Ascending aorta (tissue), 2 donors: ENCODE data around the gene BGN. TPM values are rescaled to one million over a fixed set of nuclear protein-coding genes. Genes with fewer than 3 reads are reported as not detected.

ENCODE experiments used
- DNase-seq, 2 donors: peaks; one replicate each; pipeline ENCODE4 v3.0.0-alpha.2; 2019; ENCODE audit warnings: low spot score in 2 of 2
- H3K27ac ChIP-seq, 2 donors: fragments of 200-600 bp; sonication (generic); one replicate each; pipeline ENCODE4 v1.5.1; 2016 to 2017; ENCODE audit warnings: mild to moderate bottlenecking in 1 of 2
- H3K27me3 ChIP-seq: fragments of 200-600 bp; sonication (generic); one replicate; pipeline ENCODE4 v1.5.1; 2017
- H3K36me3 ChIP-seq, 2 donors: fragments of 200-600 bp; sonication (generic); one replicate each; pipeline ENCODE4 v1.5.1; 2016
- H3K4me1 ChIP-seq, 2 donors: fragments of 200-600 bp; sonication (generic); one replicate each; pipeline ENCODE4 v1.5.1; 2016 to 2017; ENCODE audit warnings: mild to moderate bottlenecking in 1 of 2
- H3K4me3 ChIP-seq, 2 donors: fragments of 200-600 bp; sonication (generic); one replicate each; pipeline ENCODE4 v1.5.1; 2016 to 2017; ENCODE audit warnings: mild to moderate bottlenecking in 1 of 2
- H3K9me3 ChIP-seq, 2 donors: fragments of 200-600 bp; sonication (generic); one replicate each; pipeline ENCODE4 v1.5.1; 2016
- intact Hi-C: fragments of 100-400 bp; cut with DNase I; formaldehyde crosslinking; loops from one replicate; pipeline ENCODE4 v1.15.1; 2023
- total RNA-seq: library from RNA; depleted of rRNA; stranded (reverse); fragments of >200 nt; gene quantifications from one replicate; pipeline ENCODE4 v1.1.0, GENCODE V29; 2016
- TF ChIP-seq, protein P1 (sequence below), 3 experiments: fragments of 200-600 bp in 2 of 3; fragments of 450-650 bp in 1 of 3; sonication (generic) in 2 of 3; IDR thresholded peaks; one replicate each; pipeline ENCODE4 v1.5.1; 2016 to 2019; ENCODE audit warnings: antibody characterized with exemption in 3 of 3, mild to moderate bottlenecking in 1 of 3, moderate library complexity in 1 of 3

Gene BGN
- total RNA-seq, 1 donor from 2014 or later: 1,387 TPM

DNA sequence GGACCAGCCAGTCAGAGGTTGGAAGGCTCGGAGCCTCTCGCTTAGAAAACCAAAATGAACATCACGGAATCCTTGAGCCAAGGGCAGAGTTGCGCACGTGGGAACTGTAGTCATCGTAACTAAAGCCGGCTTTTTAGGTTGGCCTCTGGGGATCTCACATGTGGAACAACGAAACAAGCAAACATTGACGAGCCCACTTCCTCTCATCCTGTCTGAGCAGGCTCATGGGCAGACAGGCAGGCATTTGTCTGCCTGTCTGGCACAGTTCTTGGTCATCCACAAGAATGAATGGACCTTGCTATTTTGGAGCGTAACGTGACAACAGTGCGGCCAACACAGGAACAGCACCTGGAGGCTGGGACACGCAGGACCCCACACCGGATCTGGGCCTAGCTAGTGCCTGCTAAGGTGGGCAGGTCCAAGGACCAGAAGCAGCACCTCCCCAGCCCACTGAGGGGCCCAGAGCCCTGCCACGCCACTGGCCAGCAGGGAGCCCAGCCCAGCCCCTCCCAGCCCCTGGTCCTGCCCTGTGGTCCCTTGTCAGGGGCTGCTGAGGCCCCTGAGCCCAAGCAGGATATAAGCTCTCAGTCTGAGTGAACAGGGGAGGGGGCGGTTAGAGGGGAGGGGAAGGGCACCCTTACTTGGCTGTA lies 39.8 kb upstream of the BGN start:
- no peak overlapping the region for H3K4me3 ChIP-seq
- DNase-seq: no peak
- H3K36me3 ChIP-seq: peaks cover 12 to 27% of the 10 kb centered on the region in 2 donors
- H3K27ac ChIP-seq: no peak overlapping the region
- no peaks in the 10 kb centered on the region for H3K4me1 ChIP-seq
- intact Hi-C loops: no loop called here
- H3K27me3 ChIP-seq: no peaks in the 10 kb centered on the region
- TF ChIP-seq, protein P1, sequence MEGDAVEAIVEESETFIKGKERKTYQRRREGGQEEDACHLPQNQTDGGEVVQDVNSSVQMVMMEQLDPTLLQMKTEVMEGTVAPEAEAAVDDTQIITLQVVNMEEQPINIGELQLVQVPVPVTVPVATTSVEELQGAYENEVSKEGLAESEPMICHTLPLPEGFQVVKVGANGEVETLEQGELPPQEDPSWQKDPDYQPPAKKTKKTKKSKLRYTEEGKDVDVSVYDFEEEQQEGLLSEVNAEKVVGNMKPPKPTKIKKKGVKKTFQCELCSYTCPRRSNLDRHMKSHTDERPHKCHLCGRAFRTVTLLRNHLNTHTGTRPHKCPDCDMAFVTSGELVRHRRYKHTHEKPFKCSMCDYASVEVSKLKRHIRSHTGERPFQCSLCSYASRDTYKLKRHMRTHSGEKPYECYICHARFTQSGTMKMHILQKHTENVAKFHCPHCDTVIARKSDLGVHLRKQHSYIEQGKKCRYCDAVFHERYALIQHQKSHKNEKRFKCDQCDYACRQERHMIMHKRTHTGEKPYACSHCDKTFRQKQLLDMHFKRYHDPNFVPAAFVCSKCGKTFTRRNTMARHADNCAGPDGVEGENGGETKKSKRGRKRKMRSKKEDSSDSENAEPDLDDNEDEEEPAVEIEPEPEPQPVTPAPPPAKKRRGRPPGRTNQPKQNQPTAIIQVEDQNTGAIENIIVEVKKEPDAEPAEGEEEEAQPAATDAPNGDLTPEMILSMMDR (IDR thresholded peaks at IDR 0.05): no peak
- no peaks in the 10 kb centered on the region for H3K9me3 ChIP-seq

DNA sequence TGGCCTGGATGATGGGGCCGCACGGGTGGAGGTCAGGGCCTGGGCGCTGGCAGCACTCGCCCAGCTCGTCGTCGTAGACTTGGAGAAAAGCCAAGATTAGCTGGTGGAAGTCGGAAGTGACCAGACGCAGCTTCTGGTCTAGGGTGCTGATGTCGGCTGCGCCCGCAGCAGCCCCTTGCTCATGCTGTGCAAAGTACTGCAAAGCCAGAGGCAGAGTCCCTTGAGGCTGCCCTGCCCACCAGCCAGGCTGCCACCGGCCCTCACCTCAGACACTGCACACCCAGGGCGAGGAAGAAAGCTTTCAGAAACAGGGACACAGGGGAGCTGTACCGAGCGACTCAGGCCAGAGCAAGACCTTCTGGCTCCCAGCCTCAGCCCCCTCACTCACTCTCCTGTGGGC lies 39.2 kb upstream of the BGN start:
- TF ChIP-seq, protein P1 (IDR thresholded peaks at IDR 0.05): no peak
- DNase-seq: no peak
- intact Hi-C loops: no loop called here

DNA sequence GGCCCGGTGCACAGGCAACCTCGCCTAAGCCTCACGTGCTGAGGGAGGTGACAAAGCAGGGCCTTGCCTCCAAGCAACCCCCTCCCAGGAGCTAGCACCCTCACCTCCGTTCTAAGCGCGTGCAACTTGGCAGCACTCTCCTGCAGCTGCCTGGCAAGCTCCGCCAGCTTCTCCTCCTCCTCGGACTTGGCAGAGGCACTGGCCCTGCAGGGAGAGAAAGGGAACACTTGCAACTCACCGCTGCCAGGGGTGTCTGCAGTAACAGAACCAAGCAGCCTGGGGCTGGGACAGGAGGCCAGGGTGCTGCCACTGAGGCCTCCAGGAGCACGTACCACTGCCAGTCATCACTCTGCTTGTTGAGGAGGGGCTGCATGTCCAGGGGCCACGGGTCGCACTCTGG lies 38.6 kb upstream of the BGN start:
- TF ChIP-seq, protein P1 (IDR thresholded peaks at IDR 0.05): no peak
- DNase-seq: no peak
- Histone ChIP-seq H3K36me3 (peaks cover 8 to 34% of the 10 kb centered on the region in 2 donors), H3K4me1 (no peaks in the 10 kb centered on the region), H3K27me3 (no peaks in the 10 kb centered on the region), H3K27ac (no peak overlapping the region), H3K9me3 (no peaks in the 10 kb centered on the region), H3K4me3 (no peak overlapping the region)
- intact Hi-C loops: no loop called here

More for the DNA sequence above, 39.2 kb upstream of the BGN start:
- Histone ChIP-seq H3K4me1 (no peaks in the 10 kb centered on the region), H3K9me3 (no peaks in the 10 kb centered on the region), H3K36me3 (peaks cover 9 to 32% of the 10 kb centered on the region in 2 donors), H3K27me3 (no peaks in the 10 kb centered on the region), H3K27ac (no peak overlapping the region), H3K4me3 (no peak overlapping the region)

DNA sequence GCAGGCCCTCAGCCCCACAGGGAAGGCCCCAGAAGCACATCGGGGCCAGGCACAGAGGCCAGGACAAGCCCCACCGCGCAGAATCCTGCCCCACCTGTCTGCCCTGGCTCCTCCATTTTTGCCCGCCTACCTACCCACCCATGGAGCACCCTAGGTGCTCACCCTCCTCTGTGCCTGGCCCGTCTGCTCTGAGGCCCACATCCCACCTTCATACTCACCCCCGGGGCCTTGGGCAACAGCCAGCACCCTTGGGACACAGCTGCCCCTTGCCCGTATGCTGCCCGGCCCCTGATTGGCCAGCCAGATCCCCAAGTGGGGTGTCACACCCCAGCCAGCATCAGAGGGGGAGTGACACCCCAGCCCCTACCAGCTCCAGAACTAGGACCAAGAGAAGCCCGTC lies 38.1 kb upstream of the BGN start:
- no peaks in the 10 kb centered on the region for H3K4me1 ChIP-seq
- H3K4me3 ChIP-seq: no peak overlapping the region
- no peaks in the 10 kb centered on the region for H3K9me3 ChIP-seq
- no peak overlapping the region for H3K27ac ChIP-seq
- TF ChIP-seq, protein P1 (IDR thresholded peaks at IDR 0.05): no peak
- intact Hi-C loops: no loop called here
- peaks cover 8 to 37% of the 10 kb centered on the region in 2 donors for H3K36me3 ChIP-seq
- no peak for DNase-seq
- no peaks in the 10 kb centered on the region for H3K27me3 ChIP-seq

DNA sequence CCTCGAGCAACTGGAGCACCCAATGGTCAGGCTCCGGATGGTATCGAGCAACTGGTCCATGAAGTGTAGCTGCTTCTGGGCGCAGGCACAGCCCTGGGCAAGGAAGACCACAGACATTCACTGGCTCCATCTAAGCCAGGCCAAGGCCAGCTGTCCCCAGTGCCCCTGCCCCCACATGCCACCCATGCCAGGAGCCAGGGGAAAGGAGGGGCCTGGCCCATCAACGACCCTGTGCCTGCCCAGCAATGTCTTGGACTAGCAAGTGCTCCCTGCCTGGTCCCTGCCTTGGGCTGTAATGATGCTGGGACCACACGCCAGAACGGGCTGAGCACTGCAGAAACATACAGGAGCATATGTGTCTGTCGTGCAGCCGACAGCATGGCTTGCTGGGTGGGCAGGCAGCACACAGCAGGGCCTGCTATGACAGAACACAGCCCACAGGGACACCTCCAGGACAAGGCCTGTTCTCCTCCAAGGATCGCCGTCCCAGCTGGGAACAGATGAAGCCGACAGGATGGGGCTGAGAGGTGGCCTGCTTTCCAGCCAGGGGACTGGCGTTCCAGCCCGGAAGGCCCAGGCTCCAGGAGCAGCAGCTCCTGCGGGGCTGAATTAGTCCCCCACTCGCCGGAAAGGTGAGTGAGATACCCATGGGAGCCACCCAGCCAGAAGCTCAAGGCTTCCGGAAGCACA lies 37.5 kb upstream of the BGN start:
- no peaks in the 10 kb centered on the region for H3K27me3 ChIP-seq
- TF ChIP-seq, protein P1 (IDR thresholded peaks at IDR 0.05): no peak
- intact Hi-C loops: no loop called here
- no peak overlapping the region for H3K4me3 ChIP-seq
- H3K4me1 ChIP-seq: no peaks in the 10 kb centered on the region
- DNase-seq: no peak
- H3K27ac ChIP-seq: no peak overlapping the region
- H3K9me3 ChIP-seq: no peaks in the 10 kb centered on the region
- peaks cover 9 to 43% of the 10 kb centered on the region in 2 donors for H3K36me3 ChIP-seq
